ENCODE results near the gene CEP85L. TPM values are rescaled to one million over a fixed set of nuclear protein-coding genes. Genes with fewer than 3 reads are reported as not detected.

Gene CEP85L
- total RNA-seq, 4 donors from 2014 or later = 10.5 to 42.9 (median 17.1) TPM

DNA sequence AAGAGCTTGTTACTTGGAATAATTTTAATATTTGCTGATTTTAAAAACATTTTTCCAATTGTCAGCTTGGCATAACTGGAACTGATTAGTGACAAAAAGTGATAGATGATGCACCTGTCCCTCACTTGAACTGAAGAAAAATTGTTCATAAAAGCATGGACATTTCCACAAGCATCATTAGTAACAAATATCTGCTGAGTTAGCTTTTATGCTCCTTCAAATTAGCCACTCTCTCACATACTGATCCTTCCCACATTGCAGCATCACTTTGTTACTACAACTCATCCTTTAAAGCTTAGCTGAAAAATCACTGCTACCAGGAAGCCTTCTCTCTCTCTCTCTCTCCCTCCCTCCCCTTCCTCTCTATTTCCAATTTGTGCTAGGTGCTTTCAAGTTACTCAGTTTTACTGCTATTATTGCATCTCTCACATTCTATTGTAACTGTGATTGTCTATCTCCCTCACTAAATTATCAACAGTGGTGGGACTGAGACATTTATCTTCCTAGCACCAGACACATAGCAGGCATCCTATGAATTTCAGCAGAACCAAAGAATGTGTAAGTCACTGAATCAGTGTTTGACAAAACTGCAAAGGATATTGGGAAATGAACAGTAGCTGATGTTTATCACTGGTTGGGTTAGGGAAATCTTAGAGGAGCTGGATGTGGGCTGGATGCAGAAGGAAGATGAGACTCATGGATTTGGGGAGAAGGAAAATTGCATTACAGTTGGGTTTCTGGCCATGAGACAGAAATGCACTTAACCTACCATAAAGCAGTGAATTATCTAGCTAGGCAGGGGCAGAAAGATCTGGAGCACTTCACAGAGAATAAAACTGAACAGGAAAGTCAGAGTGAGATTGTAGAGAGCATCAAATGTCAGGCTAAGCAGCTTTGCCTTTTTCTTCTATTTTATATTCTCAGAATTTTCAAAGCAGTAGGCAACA lies 231.7 kb downstream of the CEP85L start:
- DNase-seq = no peak
- no peaks in the 10 kb centered on the region for H3K36me3 ChIP-seq
- no peak overlapping the region for H3K4me3 ChIP-seq (replicated peaks in 1 of 3)
- H3K4me1 ChIP-seq = no peaks in the 10 kb centered on the region
- intact Hi-C loops (cut with DNase I) = no loop called here
- no peaks in the 10 kb centered on the region for H3K27me3 ChIP-seq
- no peak for TF ChIP-seq CTCF (IDR thresholded peaks at IDR 0.05)
- no peak for TF ChIP-seq POLR2A (IDR thresholded peaks at IDR 0.05)
- no peak overlapping the region for H3K27ac ChIP-seq
- H3K9me3 ChIP-seq = no peaks in the 10 kb centered on the region

Other genes starting within 250 kb of the CEP85L start
- gene PLN, start 103.3 kb downstream of the CEP85L start, total RNA-seq = 10 to 100 TPM in 2 of 4 donors, 1 to 10 TPM in 2; 5.7 to 21.8 (median 10.5) TPM
- gene ASF1A, start 242.6 kb upstream of the CEP85L start, total RNA-seq = 10 to 100 TPM; 22.2 to 25.9 (median 23.7) TPM